ENCODE results near the gene TUBB4A. TPM values are rescaled to one million over a fixed set of nuclear protein-coding genes. Genes with fewer than 3 reads are reported as not detected.

Gene TUBB4A
- total RNA-seq, 1 donor from 2014 or later = 1.2 TPM

GRCh38 chr19:6448045-6448444 lies 54.1 kb downstream of the TUBB4A start:
- DNase-seq (no peak), ATAC-seq (no peak)
- H3K27me3 ChIP-seq (ENCODE audit: low read depth) = no peaks in the 10 kb centered on the region
- H3K4me1 ChIP-seq = no peaks in the 10 kb centered on the region
- no peak overlapping the region for H3K27ac ChIP-seq
- TF ChIP-seq CTCF (IDR thresholded peaks at IDR 0.05) = no peak
- no peaks in the 10 kb centered on the region for H3K9me3 ChIP-seq
- no peaks in the 10 kb centered on the region for H3K36me3 ChIP-seq
- H3K4me3 ChIP-seq = no peak overlapping the region
- intact Hi-C loops (cut with DNase I) = no loop called here

- Histone ChIP-seq H3K36me3 (no peaks in the 10 kb centered on the region), H3K4me3 (no peak overlapping the region), H3K9me3 (no peaks in the 10 kb centered on the region), H3K27me3 (ENCODE audit: low read depth) (no peaks in the 10 kb centered on the region), H3K27ac (no peak overlapping the region), H3K4me1 (no peaks in the 10 kb centered on the region)
- intact Hi-C loops (cut with DNase I) = no loop called here
- ATAC-seq = no peak
- TF ChIP-seq CTCF (IDR thresholded peaks at IDR 0.05) = no peak
- DNase-seq = no peak
Observed at GRCh38 chr19:6446452-6446851, 55.7 kb downstream of the TUBB4A start.

Other genes with a start within 250 kb of the TUBB4A start
- 61.9 TPM for gene MLLT1, start 222.3 kb downstream of the TUBB4A start, total RNA-seq
- not detected for gene ACER1, start 168.7 kb downstream of the TUBB4A start, total RNA-seq
- 48.7 TPM for gene CLPP, start 140.8 kb downstream of the TUBB4A start, total RNA-seq
- gene ALKBH7, start 129.5 kb downstream of the TUBB4A start, total RNA-seq = 61.5 TPM
- 2.2 TPM for gene PSPN, start 126.4 kb downstream of the TUBB4A start, total RNA-seq
- gene GTF2F1, start 109.1 kb downstream of the TUBB4A start, total RNA-seq = 49.4 TPM
- gene KHSRP, start 77.5 kb downstream of the TUBB4A start, total RNA-seq = 173 TPM
- gene SLC25A41, start 68.5 kb downstream of the TUBB4A start, total RNA-seq = not detected
- gene SLC25A23, start 42.5 kb downstream of the TUBB4A start, total RNA-seq = 44.9 TPM
- 36.3 TPM for gene CRB3, start 38.0 kb downstream of the TUBB4A start, total RNA-seq
- 15.1 TPM for gene DENND1C, start 20.5 kb downstream of the TUBB4A start, total RNA-seq
- 4.1 TPM for gene TNFSF9, start 28.7 kb upstream of the TUBB4A start, total RNA-seq
- gene CD70, start 88.8 kb upstream of the TUBB4A start, total RNA-seq = 2.6 TPM
- 3.3 TPM for gene TNFSF14, start 167.9 kb upstream of the TUBB4A start, total RNA-seq
- 1,321 TPM for gene C3, start 218.3 kb upstream of the TUBB4A start, total RNA-seq
- gene GPR108, start 235.3 kb upstream of the TUBB4A start, total RNA-seq = 87.0 TPM
- 65.8 TPM for gene TRIP10, start 237.4 kb upstream of the TUBB4A start, total RNA-seq

Data from lower lobe of right lung (tissue), 2 donors.